GM10266 (cell line): Measurements from ENCODE around the gene SMO.

Experiments used
- DNase-seq: peaks from one replicate; pipeline ENCODE4 v3.0.0; 2012; ENCODE audit errors: extremely low spot score
- TF ChIP-seq, protein P1 (sequence below): IDR thresholded peaks from 2 replicates; pipeline ENCODE4 v1.5.1; 2012; ENCODE audit warnings: mild to moderate bottlenecking, low read depth; ENCODE audit not compliant: control insufficient read depth, insufficient read depth; ENCODE audit errors: missing control alignments

SMO gene

DNA sequence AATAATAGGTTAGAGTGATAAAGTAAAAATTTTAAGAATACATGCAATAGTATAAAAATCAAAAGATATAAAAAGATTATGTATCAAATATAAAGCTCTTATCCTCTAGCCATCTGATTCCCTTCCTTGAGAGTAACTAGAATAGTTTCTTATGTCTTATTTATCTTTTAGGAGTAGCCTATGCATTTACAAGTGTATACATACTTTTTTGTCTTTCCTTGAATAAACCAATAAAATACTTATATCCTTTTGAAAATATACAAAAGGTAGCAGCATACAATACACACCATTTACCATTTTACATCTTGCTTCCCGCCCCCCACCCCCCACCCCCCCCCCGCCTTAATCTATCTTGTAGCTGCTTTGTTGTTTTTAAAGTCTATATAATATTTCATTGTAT, 67.8 kb downstream of the SMO start:
- TF ChIP-seq, protein P1, sequence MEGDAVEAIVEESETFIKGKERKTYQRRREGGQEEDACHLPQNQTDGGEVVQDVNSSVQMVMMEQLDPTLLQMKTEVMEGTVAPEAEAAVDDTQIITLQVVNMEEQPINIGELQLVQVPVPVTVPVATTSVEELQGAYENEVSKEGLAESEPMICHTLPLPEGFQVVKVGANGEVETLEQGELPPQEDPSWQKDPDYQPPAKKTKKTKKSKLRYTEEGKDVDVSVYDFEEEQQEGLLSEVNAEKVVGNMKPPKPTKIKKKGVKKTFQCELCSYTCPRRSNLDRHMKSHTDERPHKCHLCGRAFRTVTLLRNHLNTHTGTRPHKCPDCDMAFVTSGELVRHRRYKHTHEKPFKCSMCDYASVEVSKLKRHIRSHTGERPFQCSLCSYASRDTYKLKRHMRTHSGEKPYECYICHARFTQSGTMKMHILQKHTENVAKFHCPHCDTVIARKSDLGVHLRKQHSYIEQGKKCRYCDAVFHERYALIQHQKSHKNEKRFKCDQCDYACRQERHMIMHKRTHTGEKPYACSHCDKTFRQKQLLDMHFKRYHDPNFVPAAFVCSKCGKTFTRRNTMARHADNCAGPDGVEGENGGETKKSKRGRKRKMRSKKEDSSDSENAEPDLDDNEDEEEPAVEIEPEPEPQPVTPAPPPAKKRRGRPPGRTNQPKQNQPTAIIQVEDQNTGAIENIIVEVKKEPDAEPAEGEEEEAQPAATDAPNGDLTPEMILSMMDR = no peak
- DNase-seq = no peak

DNA sequence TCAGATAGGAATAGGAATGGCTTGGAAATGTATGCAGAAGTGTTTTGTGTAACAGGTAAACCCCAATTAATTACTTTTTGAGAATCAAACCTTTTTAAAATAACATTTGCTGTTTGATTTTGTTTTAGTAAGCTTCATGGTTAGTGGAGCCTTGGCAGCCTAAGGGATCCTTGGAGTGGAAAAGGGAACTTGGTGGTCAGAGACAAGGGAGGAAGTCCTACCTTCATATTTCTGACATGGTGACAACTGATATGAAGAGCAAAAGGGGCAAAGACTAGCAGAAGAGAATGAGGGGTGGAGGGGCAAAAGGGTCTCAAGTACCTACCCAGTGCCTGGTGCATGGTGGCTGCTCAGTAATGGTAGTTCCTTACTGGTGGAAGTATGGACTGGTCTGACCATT, 68.7 kb downstream of the SMO start:
- TF ChIP-seq, protein P1 = no peak
- no peak for DNase-seq

DNA sequence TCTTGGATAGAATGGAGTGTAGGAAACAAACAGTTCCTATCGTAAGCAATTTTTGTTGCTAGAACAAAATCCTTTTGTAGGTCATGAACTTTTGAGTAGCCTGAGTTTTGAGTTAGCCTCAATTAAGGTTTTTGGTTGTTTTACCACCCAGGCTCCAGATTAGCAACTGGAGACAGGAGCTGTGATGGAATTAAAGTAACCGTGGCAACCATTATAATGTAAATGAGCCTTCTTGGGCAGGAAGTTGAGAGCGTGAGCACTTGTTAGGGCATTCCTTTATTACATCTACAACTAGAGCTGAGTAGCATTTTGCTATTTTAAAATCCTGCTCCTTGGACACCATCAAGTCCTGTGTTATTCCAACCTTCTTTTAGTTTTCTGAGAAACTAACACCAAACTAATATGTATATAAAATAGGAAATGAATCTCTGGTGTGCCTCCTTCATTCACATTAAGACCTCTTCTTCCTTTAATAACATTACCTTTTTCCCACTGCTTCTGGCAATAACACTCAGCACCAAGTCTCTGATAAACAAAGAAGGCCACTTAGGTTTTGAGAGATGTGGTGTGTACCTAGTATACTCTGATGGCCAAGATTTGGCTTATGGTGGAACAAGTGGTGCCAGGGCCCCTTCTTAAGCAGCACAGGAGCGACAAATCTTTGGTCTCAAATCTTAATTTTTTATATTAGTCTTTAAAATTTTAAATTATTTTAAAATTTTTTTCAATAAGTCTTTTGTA, 70.4 kb downstream of the SMO start:
- TF ChIP-seq, protein P1 = no peak
- DNase-seq = no peak

DNA sequence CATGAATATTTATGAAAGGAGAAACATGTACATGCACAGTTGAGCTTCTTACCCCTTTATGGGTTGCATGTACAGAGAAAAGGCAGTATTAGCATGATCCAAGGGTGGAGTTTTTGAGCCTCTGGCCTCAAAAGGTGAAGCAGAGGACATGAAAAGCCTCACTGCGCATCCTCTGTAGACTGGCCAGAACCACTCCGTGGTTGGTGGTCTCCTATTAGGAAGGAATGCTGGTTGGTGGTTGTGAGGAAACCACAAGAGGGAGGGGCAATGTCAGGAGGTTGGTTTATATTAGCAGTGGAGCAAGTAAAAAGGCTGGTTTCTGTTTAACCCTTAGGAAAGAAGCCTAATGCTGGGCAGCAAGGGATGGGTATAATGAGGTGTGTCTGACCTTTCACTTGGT, 73.9 kb downstream of the SMO start:
- TF ChIP-seq, protein P1 = no peak
- no peak for DNase-seq
